Measurements from ENCODE around the gene E2F4. TPM values are rescaled to one million over a fixed set of nuclear protein-coding genes. Genes with fewer than 3 reads are reported as not detected.

Gene E2F4
- total and polyA plus RNA-seq, 8 donors = 14.8 to 61.3 (median 22.8) TPM

GRCh38 chr16:67183627-67184452 lies 8.1 kb upstream of the E2F4 start, which contains the start of gene MATCAP1:
MATCAP1 (minus strand) TSS chr16:67183963; CDS start chr16:67180610, 3,353 bp downstream.
- Histone ChIP-seq H3K27ac (peak within 1 kb of the TSS; percentile 91 to 98 (median 97)), H3K4me3 (peak within 1 kb of the TSS; percentile 52 to 74 (median 64)), H3K9me3 (no peaks in the 10 kb centered on the region), H3K27me3 (no peaks in the 10 kb centered on the region), H3K4me1 (peaks cover 4 to 15% (median 12%) of the 10 kb centered on the region in 3 donors), H3K36me3 (no peaks in the 10 kb centered on the region)
- FAIRE-seq (peak; percentile 98), DNase-seq (peak; percentile 92 to 96 (median 94)), ATAC-seq (peak; percentile 90 to 94 (median 90))
- WGBS, 2 donors = 0 to 1% methylated on average over 71 to 77 of the region's 77 CpGs
- intact Hi-C loops (cut with DNase I) = loop anchor here in 1 of 3 donors (10.0 kb wide), 1 partner anchor 169 kb away; no protein-coding TSS in a partner anchor
- TF ChIP-seq CTCF (IDR thresholded peaks at IDR 0.05) = no peak

- peaks cover 4 to 15% (median 12%) of the 10 kb centered on the region in 3 donors for H3K4me1 ChIP-seq
- H3K27ac ChIP-seq = peak overlapping the region; percentile 91 to 98 (median 97)
- WGBS, 2 donors = 7% methylated on average over 57 to 59 of the region's 59 CpGs
- H3K4me3 ChIP-seq = peak overlapping the region; percentile 52 to 74 (median 64)
- no peaks in the 10 kb centered on the region for H3K27me3 ChIP-seq
- no peaks in the 10 kb centered on the region for H3K36me3 ChIP-seq
- ATAC-seq (peak; percentile 18 to 35 (median 20)), FAIRE-seq (no peak), DNase-seq (peak in 3 of 6 donors; percentile 64 to 86 (median 77))
- no peak for TF ChIP-seq CTCF (IDR thresholded peaks at IDR 0.05)
- intact Hi-C loops (cut with DNase I) = loop anchor here in 1 of 3 donors (10.0 kb wide), 1 partner anchor 170 kb away; no protein-coding TSS in a partner anchor
- no peaks in the 10 kb centered on the region for H3K9me3 ChIP-seq
These were observed 7.4 kb upstream of the E2F4 start for GRCh38 chr16:67184453-67184994.

GRCh38 chr16:67184995-67185650 lies 6.8 kb upstream of the E2F4 start:
- 13 to 14% methylated on average over 42 to 43 of the region's 43 CpGs for WGBS, 2 donors
- H3K27ac ChIP-seq = no peak overlapping the region
- H3K4me1 ChIP-seq = peaks cover 4 to 15% (median 12%) of the 10 kb centered on the region in 3 donors
- no peaks in the 10 kb centered on the region for H3K9me3 ChIP-seq
- H3K36me3 ChIP-seq = no peaks in the 10 kb centered on the region
- DNase-seq = peak; percentile 88 to 97 (median 93)
- TF ChIP-seq CTCF (IDR thresholded peaks at IDR 0.05) = peak; percentile 64 to 75 (median 74)
- peak overlapping the region in 2 of 4 donors; percentile 52 to 64 for H3K4me3 ChIP-seq
- no peaks in the 10 kb centered on the region for H3K27me3 ChIP-seq
- ATAC-seq = peak; percentile 57 to 72 (median 67)
- no peak for FAIRE-seq
- intact Hi-C loops (cut with DNase I) = loop anchor here in 1 of 3 donors (10.0 kb wide), 1 partner anchor 170 kb away; no protein-coding TSS in a partner anchor

GRCh38 chr16:67185651-67186134 lies 6.3 kb upstream of the E2F4 start:
- H3K4me1 ChIP-seq = peaks cover 4 to 15% (median 12%) of the 10 kb centered on the region in 3 donors
- peak overlapping the region in 1 of 4 donors; percentile 4 for H3K4me3 ChIP-seq
- FAIRE-seq (no peak), DNase-seq (no peak), ATAC-seq (no peak)
- intact Hi-C loops (cut with DNase I) = loop anchor here in 1 of 3 donors (10.0 kb wide), 1 partner anchor 171 kb away; no protein-coding TSS in a partner anchor
- no peak for TF ChIP-seq CTCF (IDR thresholded peaks at IDR 0.05)
- H3K27ac ChIP-seq = no peak overlapping the region
- H3K36me3 ChIP-seq = no peaks in the 10 kb centered on the region
- 6 to 7% methylated on average over 12 of the region's 12 CpGs for WGBS, 2 donors
- no peaks in the 10 kb centered on the region for H3K9me3 ChIP-seq
- H3K27me3 ChIP-seq = no peaks in the 10 kb centered on the region

All from pancreas (tissue), 10 donors.